ENCODE data around the gene NEURL1.
"Not testable (repeated sequence)": the region's sequence is repeated elsewhere in the genome, so short reads cannot be mapped to it uniquely, and the experiment has no call there.

Gene NEURL1

GRCh38 chr10:103590060-103590459 is 96.6 kb downstream of the NEURL1 start:
- DNase-seq, result no peak

- DNase-seq, result no peak
Observed at GRCh38 chr10:103590744-103591291, 97.3 kb downstream of the NEURL1 start.

GRCh38 chr10:103592186-103593021 is 98.9 kb downstream of the NEURL1 start:
- no peak for DNase-seq

GRCh38 chr10:103593022-103593570 is 99.6 kb downstream of the NEURL1 start:
- DNase-seq, result no peak

DNA sequence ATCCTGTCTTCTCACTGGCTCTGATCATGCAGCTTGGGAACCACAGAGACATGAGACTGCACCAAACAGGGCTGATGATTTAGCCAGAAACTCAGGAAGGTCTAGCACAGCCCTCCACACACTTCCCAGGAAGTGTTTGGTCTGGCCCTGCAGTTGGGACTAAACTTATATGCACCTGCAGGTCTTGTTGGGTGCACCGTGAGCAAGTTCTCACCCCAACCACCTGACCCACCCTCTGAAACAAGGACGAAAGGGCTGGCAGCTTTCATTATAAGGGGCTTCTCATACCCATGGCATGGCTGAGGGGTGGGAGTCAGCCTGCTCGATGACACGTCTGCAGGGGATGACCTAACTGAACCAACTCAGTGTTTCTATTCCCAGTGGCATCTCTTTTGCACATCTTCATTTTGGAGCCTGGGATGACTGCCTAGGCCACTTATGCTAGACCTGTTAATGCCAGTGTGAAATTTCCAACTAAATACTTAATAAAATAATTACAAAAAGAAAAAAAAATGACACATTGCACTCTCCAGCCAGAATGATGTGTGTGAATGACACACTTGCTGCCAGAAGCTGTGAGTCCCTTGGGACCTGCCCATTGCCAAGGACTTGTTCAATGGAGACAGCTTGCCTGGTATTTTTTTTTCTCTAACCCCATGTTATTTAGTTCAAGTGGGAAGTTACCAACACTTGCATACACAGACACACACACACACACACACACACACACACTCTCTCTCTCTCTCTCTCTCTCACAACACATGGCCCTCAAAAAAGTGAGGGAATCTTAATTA is 102.6 kb downstream of the NEURL1 start:
- DNase-seq, result no peak

GRCh38 chr10:103597003-103597402 is 103.5 kb downstream of the NEURL1 start:
- no peak for DNase-seq

GRCh38 chr10:103598654-103599115 is 105.2 kb downstream of the NEURL1 start:
- DNase-seq, result peak; percentile 3

DNA sequence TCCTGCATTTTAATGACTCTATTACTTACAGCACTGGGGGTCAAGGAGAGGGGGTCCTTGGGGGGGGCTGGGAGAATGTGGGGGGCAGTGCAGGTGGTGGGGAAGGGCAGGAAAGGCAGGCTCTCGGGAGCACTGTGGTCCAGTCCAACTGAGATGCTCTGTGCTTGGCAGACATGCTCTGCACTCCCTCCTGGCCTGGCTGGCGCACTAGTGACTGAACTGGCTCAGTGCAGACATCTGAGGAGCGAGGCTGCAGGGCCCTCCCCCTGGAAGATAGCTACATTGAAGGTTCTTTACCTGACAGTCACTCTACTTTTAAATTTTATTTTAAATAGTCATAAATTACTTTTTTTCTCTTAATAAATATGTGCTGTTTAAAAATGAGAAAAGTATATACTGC is 105.7 kb downstream of the NEURL1 start:
- DNase-seq, result no peak

GRCh38 chr10:103599907-103600306 is 106.4 kb downstream of the NEURL1 start:
- no peak for DNase-seq

DNA sequence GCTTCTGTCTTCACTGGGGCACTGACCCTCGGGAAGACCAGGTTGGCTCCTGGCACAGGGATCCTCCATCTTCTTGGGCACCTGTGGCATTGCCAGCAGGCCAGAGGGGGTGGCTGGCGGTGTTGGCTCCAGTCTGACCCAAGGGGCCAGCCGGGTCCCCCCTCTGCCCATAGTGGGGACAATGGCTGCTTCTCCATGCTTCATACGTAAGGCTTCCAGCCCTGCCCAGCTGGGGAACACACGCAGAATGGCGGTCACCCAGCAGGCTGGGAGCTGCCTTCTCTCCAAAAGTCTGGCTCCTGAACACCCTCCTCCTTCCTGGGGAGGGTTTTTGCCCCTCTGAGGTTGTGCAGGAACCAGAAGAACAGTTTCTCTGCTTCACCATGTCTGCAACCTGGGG is 106.8 kb downstream of the NEURL1 start:
- DNase-seq, result no peak

DNA sequence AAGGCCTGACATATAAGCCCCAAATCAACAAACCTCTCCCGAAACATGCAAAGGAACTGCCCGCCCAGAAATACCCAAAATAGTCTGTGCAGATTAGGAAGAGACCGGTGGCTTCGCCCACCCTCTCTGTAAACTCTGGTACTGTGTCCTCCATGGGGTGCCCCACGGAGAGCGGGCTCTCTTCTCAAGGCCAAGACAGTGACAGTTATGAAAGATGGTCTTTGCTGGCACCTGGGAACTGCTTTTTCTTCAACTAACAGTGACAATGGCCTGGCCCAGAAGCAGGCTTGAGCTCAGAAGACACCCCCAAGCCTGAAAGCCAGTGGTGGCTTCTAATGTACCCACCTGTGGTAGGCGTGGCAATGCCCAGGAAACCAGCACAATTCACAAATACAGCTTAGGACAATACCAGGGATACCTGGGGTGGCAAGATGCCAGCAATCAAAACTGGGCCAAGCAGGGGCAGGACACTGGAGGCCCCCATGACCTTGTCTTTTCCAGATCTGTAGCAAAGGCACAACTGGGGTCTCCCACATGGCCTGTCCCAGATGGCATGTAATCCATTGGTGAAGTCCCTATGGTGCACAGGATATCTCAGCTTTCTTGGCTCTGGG is 107.6 kb downstream of the NEURL1 start:
- DNase-seq, result no peak

DNA sequence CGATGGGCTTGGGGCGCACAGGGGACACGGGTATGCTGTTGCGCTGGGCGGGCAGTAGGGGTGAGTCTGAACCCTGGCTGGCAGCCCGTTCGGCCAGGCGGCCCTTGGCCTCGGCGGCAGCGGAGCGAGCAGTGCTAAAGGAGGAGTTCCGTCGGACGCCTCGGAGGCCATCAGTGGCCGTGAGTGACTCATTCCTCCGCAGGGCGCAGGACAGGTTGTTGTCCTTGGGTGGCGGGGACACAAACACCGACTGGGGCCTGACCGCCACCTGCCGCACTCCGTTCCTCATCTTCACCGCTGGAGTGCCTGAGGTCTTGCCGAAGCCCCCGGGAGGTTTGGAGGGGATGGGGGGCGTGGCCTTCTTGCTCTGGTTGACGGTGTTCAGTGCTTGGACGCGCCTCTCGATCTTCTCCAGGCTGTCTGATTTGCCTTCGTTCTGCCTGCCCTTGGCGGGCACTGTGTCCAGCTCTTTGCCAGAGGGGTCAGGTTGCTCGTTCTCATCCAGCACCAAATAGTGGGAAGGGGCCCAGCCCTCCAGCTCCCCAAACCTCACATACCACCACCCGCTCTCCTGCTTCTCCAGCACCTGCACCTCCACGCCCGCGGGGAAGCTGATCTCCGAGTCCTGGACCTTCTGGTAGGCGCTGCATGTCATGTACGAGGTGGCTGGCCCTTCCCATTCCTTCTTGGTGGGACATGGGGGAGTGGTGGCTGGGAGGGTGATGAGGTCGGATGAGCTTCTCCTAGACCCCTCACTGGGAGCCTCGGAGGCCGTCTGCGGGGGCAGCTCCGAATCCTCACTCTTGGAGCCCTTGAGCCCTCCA is 108.7 kb downstream of the NEURL1 start:
- no peak for DNase-seq

DNA sequence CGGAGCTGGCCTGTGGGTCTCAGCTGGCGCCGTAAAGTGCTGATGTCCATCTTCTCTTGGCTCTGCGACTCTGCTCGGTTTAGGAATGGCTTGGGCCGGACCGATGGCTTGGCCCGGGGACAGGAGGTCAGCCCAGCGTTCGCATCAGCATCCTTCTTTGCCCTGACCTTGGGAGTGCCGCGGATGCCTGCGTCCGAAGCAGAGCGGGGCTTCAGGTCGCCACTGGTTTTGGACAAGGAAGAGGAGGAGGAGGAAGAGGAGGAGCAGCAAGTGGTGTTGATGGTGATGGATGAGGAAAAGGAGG is 109.3 kb downstream of the NEURL1 start:
- DNase-seq, result no peak

DNA sequence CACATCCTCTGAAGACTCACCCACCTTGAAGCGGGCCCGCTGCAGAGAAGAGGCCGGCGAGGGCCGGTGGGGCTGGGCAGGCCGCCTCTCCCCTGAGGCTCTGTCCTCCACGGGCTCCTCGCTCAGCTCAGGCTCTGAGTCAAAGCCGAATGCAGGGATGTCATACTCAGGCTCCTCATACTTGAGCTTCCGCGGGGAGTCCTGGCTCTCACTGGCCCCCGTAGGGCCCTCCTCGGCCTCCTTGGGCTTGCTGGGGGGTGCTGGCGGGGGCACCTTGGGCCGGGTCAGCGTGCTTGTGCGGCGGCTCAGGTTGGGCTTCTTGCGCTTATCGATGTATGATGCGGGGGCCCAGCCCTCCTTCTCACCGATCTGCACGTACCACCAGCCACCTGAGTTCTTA is 109.9 kb downstream of the NEURL1 start:
- no peak for DNase-seq

DNA sequence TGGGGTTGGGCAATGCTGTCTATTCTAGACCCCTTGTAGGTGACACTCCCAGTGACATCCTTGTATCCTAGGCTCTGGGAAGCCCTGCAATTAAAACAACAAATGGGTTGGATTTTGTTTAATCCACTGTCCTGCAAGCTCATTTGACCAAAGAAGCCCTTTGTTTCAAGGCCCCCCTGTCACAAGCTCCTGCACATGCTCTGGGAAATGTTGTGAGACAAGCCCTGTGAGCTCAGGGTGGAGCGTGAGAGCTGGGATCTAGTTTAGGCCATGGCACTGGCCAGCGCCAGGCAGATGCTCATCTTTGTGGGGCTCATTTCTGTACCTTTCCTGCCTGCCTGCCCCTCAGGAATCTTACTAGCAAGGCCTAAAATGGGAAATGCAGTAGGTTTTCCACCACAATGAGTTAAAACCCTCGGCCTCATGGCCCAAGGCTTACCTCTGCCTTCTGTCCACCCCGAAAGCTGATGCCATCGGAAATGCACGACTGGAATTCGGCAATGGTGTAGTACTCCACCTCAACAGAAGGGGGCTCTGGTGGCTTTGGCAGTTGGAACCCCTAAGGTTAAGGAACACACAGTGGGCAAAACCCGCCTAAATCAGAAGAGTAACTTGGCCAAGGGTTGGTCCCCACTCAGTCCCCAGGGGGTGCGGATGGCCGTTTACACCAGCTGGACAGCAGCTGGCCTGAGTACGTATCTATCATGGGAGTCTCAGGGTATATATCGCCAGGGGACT is 112.0 kb downstream of the NEURL1 start:
- DNase-seq, result no peak

DNA sequence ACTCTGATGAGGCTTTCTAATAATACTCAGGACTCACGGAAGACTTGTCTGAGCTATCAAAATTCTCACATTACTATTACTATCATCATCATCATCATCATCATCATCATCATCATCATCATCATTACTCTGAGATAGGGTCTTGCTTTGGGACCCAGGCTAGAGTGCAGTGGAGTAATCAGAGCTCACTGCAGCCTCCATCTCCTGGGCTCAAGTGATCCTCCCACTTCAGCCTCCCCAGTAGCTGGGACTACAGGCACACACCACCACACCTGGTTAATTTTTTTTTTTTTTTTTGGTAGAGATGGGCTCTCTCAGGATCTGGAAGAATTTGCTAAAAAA is 112.6 kb downstream of the NEURL1 start:
- not testable (repeated sequence) for DNase-seq

- not testable (repeated sequence) for DNase-seq
Observed at GRCh38 chr10:103607051-103607450, 113.5 kb downstream of the NEURL1 start.

DNA sequence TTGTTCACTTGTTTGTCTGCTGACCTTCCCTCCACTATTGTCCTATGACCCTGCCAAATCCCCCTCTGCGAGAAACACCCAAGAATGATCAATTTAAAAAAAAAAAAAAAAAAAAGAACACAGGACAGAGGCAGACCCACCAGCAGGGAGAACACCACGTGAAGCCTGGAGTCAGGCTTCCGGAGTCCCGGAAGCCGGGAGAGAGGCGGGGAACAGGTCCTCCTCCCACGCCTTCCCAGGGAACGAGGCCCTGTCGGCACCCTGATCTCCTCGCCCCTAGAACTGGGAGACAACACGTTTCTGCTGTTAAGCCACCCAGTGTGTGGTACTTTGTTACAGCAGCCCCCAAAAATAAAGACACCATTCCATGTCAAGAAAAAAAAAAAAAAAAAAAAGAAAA is 114.6 kb downstream of the NEURL1 start:
- DNase-seq, result not testable (repeated sequence)

DNA sequence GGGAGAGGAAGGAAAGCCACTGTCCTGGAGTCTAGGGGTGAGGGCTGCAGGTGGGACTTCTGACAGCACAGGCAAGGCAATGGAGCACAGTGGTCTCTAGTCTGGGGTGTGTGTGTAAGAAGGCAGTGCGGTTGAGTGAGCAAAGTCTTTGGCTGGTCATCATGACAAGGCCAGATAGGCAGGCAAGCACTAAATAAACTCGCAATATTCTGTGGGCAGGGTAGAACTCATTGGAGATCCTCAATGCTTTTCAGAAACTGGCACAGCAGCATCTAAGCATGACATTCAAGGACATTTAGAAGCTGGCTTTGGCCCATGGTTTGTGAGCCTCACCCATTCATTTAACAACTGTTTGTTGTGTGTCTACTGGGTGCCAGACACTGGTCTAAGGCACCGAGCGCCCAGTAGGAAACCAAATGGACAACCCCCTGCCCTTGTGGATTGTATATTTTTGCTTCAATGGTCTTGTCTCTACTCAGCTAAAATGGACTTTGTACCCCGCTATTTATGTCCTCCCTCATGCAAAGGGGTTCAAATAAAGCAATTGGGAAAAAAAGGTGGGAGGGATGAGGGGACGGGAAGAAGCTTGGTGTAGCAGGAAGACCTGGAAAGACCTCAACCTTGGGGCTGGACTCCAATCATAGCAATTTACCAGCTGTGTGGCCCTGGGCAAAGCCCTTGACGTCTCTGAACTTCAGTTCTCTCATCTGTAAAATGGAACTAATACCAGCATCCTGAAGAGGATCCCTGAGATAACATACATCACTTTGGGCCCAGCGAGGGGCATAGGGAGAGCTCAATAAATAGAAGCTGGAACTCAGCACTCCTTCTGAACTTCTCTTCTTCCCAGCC is 116.0 kb downstream of the NEURL1 start:
- no peak for DNase-seq

DNA sequence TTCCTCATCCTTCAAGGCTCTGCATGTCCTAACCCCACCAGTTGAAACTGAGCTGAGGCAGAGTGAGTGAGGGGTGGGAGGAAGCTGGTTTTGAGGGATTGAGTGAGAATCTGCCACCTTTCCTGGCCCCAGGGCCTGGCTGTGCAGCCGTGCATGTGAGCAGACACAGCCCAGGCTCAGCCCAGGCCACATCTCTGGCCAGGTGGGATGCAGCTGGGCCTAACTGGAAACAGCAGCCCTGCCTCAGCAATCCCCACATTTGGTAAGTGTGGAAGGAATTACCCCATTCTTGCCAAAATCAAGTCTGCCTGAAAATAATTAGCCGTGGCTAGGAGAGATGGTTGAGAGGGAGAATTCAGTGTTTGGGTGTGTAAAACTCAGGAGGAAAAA is 116.6 kb downstream of the NEURL1 start:
- DNase-seq, result no peak

All from DMS79 treated with DMSO at 0.1 percent for 48 hours (cell line).